ENCODE results near the gene TNFSF13B. TPM values are rescaled to one million over a fixed set of nuclear protein-coding genes. Genes with fewer than 3 reads are reported as not detected.

TNFSF13B gene
- total RNA-seq, 1 donor from 2014 or later: 2.1 TPM

- no peak overlapping the region for H3K27ac Mint-ChIP-seq
Observed at GRCh38 chr13:108273429-108274118, 4.1 kb downstream of the TNFSF13B start.

DNA sequence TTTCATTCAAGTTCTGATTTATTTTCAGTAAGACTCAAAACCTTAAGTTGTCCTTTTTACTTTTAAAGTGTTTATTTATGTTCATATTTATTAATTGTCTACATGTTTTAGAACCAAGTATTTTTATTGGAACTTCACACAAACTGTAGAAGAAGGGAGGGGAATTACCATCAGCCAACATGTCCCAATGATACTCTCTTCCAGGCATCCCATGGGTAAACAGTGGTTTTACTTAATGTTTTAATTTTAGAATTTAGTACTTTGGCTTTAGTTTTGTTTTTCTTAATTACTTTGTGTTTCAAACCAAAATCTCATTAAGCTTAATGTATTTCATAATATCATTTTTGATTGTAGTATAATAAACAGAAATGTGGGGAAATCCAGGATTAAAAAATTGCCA lies 5.2 kb downstream of the TNFSF13B start:
- no peak for DNase-seq (ENCODE audit: low spot score in 2 of 2, unreplicated experiment in 2 of 2)
- no peak overlapping the region for H3K4me3 Mint-ChIP-seq
- H3K9me3 Mint-ChIP-seq: no peaks in the 10 kb centered on the region
- no peak for TF ChIP-seq CTCF (IDR thresholded peaks at IDR 0.05; ENCODE audit: unreplicated experiment)
- no peaks in the 10 kb centered on the region for H3K27me3 Mint-ChIP-seq (ENCODE audit: low read depth)
- peaks cover 15% of the 10 kb centered on the region for H3K4me1 Mint-ChIP-seq
- H3K27ac Mint-ChIP-seq: no peak overlapping the region
- H3K36me3 Mint-ChIP-seq: no peaks in the 10 kb centered on the region

More at GRCh38 chr13:108273429-108274118, 4.1 kb downstream of the TNFSF13B start:
- Mint-ChIP-seq H3K4me3 (no peak overlapping the region), H3K9me3 (no peaks in the 10 kb centered on the region), H3K4me1 (peaks cover 22% of the 10 kb centered on the region), H3K27me3 (ENCODE audit: low read depth) (no peaks in the 10 kb centered on the region), H3K36me3 (no peaks in the 10 kb centered on the region)
- DNase-seq (ENCODE audit: low spot score in 2 of 2, unreplicated experiment in 2 of 2): no peak
- no peak for TF ChIP-seq CTCF (IDR thresholded peaks at IDR 0.05; ENCODE audit: unreplicated experiment)

DNA sequence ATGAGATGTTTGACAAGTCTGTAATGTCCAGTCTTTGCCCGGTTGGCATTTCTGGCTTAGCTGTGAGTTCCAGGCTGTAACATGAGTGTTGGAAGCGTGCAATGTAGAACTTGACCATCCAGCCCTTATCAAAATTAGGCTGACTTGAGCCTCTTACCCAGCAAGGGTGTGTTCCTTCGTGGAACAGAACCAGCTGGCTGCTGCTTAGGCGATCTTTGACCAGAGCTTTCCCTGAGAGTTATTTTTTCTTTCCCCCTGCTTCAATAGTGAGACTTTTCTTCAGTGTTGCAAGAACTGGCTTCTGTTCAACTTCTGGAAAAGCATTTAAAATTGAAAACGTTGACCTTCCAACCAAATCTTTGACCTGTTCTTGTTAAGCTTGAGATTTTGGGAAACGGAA lies 6.5 kb downstream of the TNFSF13B start:
- Mint-ChIP-seq H3K4me1 (peaks cover 3% of the 10 kb centered on the region), H3K27ac (no peak overlapping the region), H3K4me3 (no peak overlapping the region), H3K27me3 (ENCODE audit: low read depth) (no peaks in the 10 kb centered on the region), H3K36me3 (no peaks in the 10 kb centered on the region), H3K9me3 (no peaks in the 10 kb centered on the region)
- TF ChIP-seq CTCF (IDR thresholded peaks at IDR 0.05; ENCODE audit: unreplicated experiment): no peak
- DNase-seq (ENCODE audit: low spot score in 2 of 2, unreplicated experiment in 2 of 2): no peak

DNA sequence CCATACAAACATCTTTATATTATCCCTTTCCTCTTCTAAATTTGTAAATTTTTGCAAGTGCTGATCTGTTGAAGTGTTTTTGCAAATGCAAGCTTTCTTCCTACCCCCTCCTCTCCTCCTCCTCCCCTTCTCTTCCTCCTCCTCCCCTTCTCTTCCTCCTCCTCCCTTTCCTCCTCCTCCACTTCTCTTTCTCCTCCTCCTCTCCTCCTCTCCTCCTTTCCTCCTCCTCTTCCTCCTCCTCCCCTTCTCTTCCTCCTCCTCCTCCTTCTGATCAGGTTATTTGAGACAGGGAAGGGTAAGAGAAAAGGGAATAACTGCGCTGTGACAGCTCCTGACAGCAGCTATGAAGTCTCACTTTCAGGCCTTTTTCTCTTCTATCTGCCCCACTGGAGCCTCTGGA lies 8.9 kb downstream of the TNFSF13B start:
- H3K4me1 Mint-ChIP-seq: peaks cover 12% of the 10 kb centered on the region
- no peak overlapping the region for H3K4me3 Mint-ChIP-seq

GRCh38 chr13:108281901-108282300 lies 12.4 kb downstream of the TNFSF13B start:
- Mint-ChIP-seq H3K4me1 (peaks cover 9% of the 10 kb centered on the region), H3K36me3 (no peaks in the 10 kb centered on the region), H3K27me3 (ENCODE audit: low read depth) (no peaks in the 10 kb centered on the region), H3K9me3 (no peaks in the 10 kb centered on the region), H3K4me3 (no peak overlapping the region), H3K27ac (no peak overlapping the region)
- TF ChIP-seq CTCF (IDR thresholded peaks at IDR 0.05; ENCODE audit: unreplicated experiment): no peak
- no peak for DNase-seq (ENCODE audit: low spot score in 2 of 2, unreplicated experiment in 2 of 2)

More for the DNA sequence above, 8.9 kb downstream of the TNFSF13B start:
- H3K9me3 Mint-ChIP-seq: no peaks in the 10 kb centered on the region
- DNase-seq (ENCODE audit: low spot score in 2 of 2, unreplicated experiment in 2 of 2): no peak
- no peak for TF ChIP-seq CTCF (IDR thresholded peaks at IDR 0.05; ENCODE audit: unreplicated experiment)
- no peaks in the 10 kb centered on the region for H3K27me3 Mint-ChIP-seq (ENCODE audit: low read depth)
- H3K27ac Mint-ChIP-seq: no peak overlapping the region
- H3K36me3 Mint-ChIP-seq: no peaks in the 10 kb centered on the region
